ENCODE data around the gene GABRP. TPM values are rescaled to one million over a fixed set of nuclear protein-coding genes. Genes with fewer than 3 reads are reported as not detected.
"Not testable (repeated sequence)": the region's sequence is repeated elsewhere in the genome, so short reads cannot be mapped to it uniquely, and the experiment has no call there.

GABRP gene
- total RNA-seq, 4 donors from 2014 or later, result 0.88 to 7.7 (median 1.2) TPM; not detected in 1

DNA sequence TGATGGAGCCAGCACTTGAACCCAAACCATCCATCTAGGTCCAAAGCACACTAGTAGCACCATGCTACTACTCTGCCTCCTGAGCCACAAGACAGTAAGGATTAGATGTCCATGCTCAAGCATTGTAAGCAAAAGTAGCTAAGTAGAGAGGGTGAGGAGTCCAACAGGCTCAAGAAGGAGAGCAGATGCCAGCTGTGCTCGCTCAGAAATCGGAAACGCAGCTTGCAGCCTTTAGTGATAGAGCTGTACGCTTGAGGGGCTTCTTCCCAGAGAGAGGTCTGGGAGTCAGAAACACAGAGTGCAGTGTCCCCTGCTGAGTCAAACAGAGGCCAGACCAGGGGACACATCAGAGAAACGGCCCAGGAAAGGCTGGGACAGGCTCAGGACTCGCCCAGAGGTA is 32.7 kb upstream of the GABRP start:
- H3K36me3 ChIP-seq, result no peaks in the 10 kb centered on the region
- H3K9me3 ChIP-seq, result no peaks in the 10 kb centered on the region
- intact Hi-C loops (cut with DNase I; ENCODE audit: low total_unique reads), result no loop called here
- H3K4me1 ChIP-seq, result no peaks in the 10 kb centered on the region
- TF ChIP-seq POLR2A (IDR thresholded peaks at IDR 0.05) (no peak), CTCF (IDR thresholded peaks at IDR 0.05) (no peak)
- H3K27me3 ChIP-seq, result no peaks in the 10 kb centered on the region
- H3K4me3 ChIP-seq, result no peak overlapping the region
- no peak overlapping the region for H3K27ac ChIP-seq
- no peak for DNase-seq

- no peaks in the 10 kb centered on the region for H3K36me3 ChIP-seq
- no peak for DNase-seq
- no peak overlapping the region for H3K4me3 ChIP-seq
- intact Hi-C loops (cut with DNase I; ENCODE audit: low total_unique reads), result no loop called here
- no peaks in the 10 kb centered on the region for H3K4me1 ChIP-seq
- TF ChIP-seq POLR2A (IDR thresholded peaks at IDR 0.05) (no peak), CTCF (IDR thresholded peaks at IDR 0.05) (no peak)
- no peaks in the 10 kb centered on the region for H3K27me3 ChIP-seq
- no peak overlapping the region for H3K27ac ChIP-seq
- H3K9me3 ChIP-seq, result no peaks in the 10 kb centered on the region
These were observed 31.9 kb upstream of the GABRP start for GRCh38 chr5:170751631-170752030.

- intact Hi-C loops (cut with DNase I; ENCODE audit: low total_unique reads), result no loop called here
- Histone ChIP-seq H3K27ac (no peak overlapping the region), H3K4me1 (no peaks in the 10 kb centered on the region), H3K27me3 (no peaks in the 10 kb centered on the region), H3K4me3 (no peak overlapping the region), H3K9me3 (no peaks in the 10 kb centered on the region), H3K36me3 (no peaks in the 10 kb centered on the region)
- no peak for DNase-seq
- TF ChIP-seq POLR2A (IDR thresholded peaks at IDR 0.05) (no peak), CTCF (IDR thresholded peaks at IDR 0.05) (no peak)
These were observed 31.0 kb upstream of the GABRP start for GRCh38 chr5:170752257-170753215.

DNA sequence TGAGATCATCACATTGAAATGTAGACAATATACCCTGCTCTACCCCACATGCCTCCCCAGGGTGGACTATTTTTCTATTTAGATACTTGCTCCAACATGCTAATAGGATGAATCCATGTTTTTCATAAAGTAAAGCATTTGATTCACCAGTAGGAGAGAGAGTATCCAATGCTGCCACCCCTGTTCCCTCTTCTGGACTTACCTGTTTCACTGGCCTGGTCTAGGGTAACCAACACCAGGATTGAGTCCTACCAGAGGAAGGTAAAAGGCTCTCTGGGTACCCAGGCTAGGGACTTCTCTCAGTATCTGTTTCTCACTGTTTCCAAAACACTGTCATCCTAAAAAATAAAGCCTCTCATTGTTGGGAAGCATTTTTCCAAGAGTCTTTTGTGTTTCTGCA is 30.2 kb upstream of the GABRP start:
- DNase-seq, result no peak
- intact Hi-C loops (cut with DNase I; ENCODE audit: low total_unique reads), result no loop called here
- Histone ChIP-seq H3K27ac (no peak overlapping the region), H3K36me3 (no peaks in the 10 kb centered on the region), H3K4me3 (no peak overlapping the region), H3K9me3 (no peaks in the 10 kb centered on the region), H3K4me1 (no peaks in the 10 kb centered on the region), H3K27me3 (no peaks in the 10 kb centered on the region)
- TF ChIP-seq POLR2A (IDR thresholded peaks at IDR 0.05) (no peak), CTCF (IDR thresholded peaks at IDR 0.05) (no peak)

DNA sequence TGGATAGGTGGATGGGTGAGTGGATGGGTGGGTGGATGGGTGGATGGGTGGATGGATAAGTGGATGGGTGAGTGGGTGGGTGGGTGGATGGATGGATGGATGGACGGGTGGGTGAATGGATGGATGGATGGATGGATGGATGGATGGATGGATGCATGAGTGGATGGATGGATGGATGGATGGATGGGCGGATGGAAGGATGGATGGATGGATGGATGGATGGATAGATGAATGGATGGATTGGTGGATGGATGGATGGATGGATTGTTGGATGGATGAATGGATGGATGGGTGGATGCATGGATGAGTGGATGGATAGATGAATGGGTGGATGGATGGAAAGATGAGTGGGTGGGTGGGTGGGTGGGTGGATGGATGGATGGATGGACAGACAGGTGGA is 29.0 kb upstream of the GABRP start:
- H3K27me3 ChIP-seq; H3K9me3 ChIP-seq; DNase-seq; H3K4me3 ChIP-seq; H3K36me3 ChIP-seq; H3K4me1 ChIP-seq; H3K27ac ChIP-seq; intact Hi-C loops (cut with DNase I; ENCODE audit: low total_unique reads): not testable (repeated sequence)

Data from uterus (tissue), 4 donors.